ENCODE data around the gene ADAMTS17. TPM values are rescaled to one million over a fixed set of nuclear protein-coding genes. Genes with fewer than 3 reads are reported as not detected.

ADAMTS17 gene
- total and polyA plus RNA-seq, 2 experiments from 2014 or later = 3.7 to 4.4 TPM

- Histone ChIP-seq H3K9me3 (ENCODE audit: low read depth) (no peaks in the 10 kb centered on the region), H3K9me2 (replicated peaks; ENCODE audit: insufficient read depth) (no peaks in the 10 kb centered on the region), H3K27me3 (no peaks in the 10 kb centered on the region), H4K20me1 (ENCODE audit: insufficient read depth, poor library complexity, severe bottlenecking) (no peaks in the 10 kb centered on the region), H3K4me1 (ENCODE audit: insufficient read depth) (no peaks in the 10 kb centered on the region), H3K79me2 (no peaks in the 10 kb centered on the region), H2AFZ (no peak overlapping the region), H3K27ac (no peak overlapping the region), H3K36me3 (replicated peaks; ENCODE audit: insufficient read depth, low read depth) (no peaks in the 10 kb centered on the region), H3K4me2 (no peak overlapping the region), H3K4me3 (no peak overlapping the region)
- WGBS (ENCODE audit: low lambda C conversion rate, missing lambda C conversion rate) = 92% methylated on average over 20 of the region's 20 CpGs
- TF ChIP-seq EZH2 (IDR thresholded peaks at IDR 0.05; ENCODE audit: borderline replicate concordance) (no peak), EZH2phosphoT487 (IDR thresholded peaks at IDR 0.05; ENCODE audit: low read depth, severe bottlenecking, unreplicated experiment) (no peak), CTCF (IDR thresholded peaks at IDR 0.05; ENCODE audit: poor library complexity) (no peak)
- no peak for DNase-seq (ENCODE audit: low spot score)
These were observed 85.4 kb downstream of the ADAMTS17 start for GRCh38 chr15:100256101-100256969.

GRCh38 chr15:100255644-100256043, 86.1 kb downstream of the ADAMTS17 start:
- no peaks in the 10 kb centered on the region for H3K4me1 ChIP-seq (ENCODE audit: insufficient read depth)
- no peak overlapping the region for H2AFZ ChIP-seq
- no peaks in the 10 kb centered on the region for H3K36me3 ChIP-seq (replicated peaks; ENCODE audit: insufficient read depth, low read depth)
- no peak for DNase-seq (ENCODE audit: low spot score)
- H3K9me3 ChIP-seq (ENCODE audit: low read depth) = no peaks in the 10 kb centered on the region
- 93% methylated on average over 6 of the region's 6 CpGs for WGBS (ENCODE audit: low lambda C conversion rate, missing lambda C conversion rate)
- no peak overlapping the region for H3K4me2 ChIP-seq
- H3K9me2 ChIP-seq (replicated peaks; ENCODE audit: insufficient read depth) = no peaks in the 10 kb centered on the region
- TF ChIP-seq CTCF (IDR thresholded peaks at IDR 0.05; ENCODE audit: poor library complexity) = no peak
- H3K4me3 ChIP-seq = no peak overlapping the region
- no peaks in the 10 kb centered on the region for H3K27me3 ChIP-seq
- H3K79me2 ChIP-seq = no peaks in the 10 kb centered on the region
- no peaks in the 10 kb centered on the region for H4K20me1 ChIP-seq (ENCODE audit: insufficient read depth, poor library complexity, severe bottlenecking)
- H3K27ac ChIP-seq = no peak overlapping the region

GRCh38 chr15:100254691-100255090, 87.1 kb downstream of the ADAMTS17 start:
- WGBS (ENCODE audit: low lambda C conversion rate, missing lambda C conversion rate) = 80% methylated on average over 4 of the region's 4 CpGs
- Histone ChIP-seq H3K4me1 (ENCODE audit: insufficient read depth) (no peaks in the 10 kb centered on the region), H3K27me3 (no peaks in the 10 kb centered on the region), H3K36me3 (replicated peaks; ENCODE audit: insufficient read depth, low read depth) (no peaks in the 10 kb centered on the region), H3K27ac (no peak overlapping the region), H3K4me3 (no peak overlapping the region), H3K9me3 (ENCODE audit: low read depth) (no peaks in the 10 kb centered on the region), H3K4me2 (no peak overlapping the region), H3K79me2 (no peaks in the 10 kb centered on the region), H2AFZ (no peak overlapping the region), H3K9me2 (replicated peaks; ENCODE audit: insufficient read depth) (no peaks in the 10 kb centered on the region), H4K20me1 (ENCODE audit: insufficient read depth, poor library complexity, severe bottlenecking) (no peaks in the 10 kb centered on the region)
- no peak for DNase-seq (ENCODE audit: low spot score)
- TF ChIP-seq CTCF (IDR thresholded peaks at IDR 0.05; ENCODE audit: poor library complexity) (no peak), EZH2 (IDR thresholded peaks at IDR 0.05; ENCODE audit: borderline replicate concordance) (no peak), EZH2phosphoT487 (IDR thresholded peaks at IDR 0.05; ENCODE audit: low read depth, severe bottlenecking, unreplicated experiment) (no peak)

Measured in hepatocyte (in vitro differentiated cells).